A673 (cell line): ENCODE data around the gene FGFBP2. TPM values are rescaled to one million over a fixed set of nuclear protein-coding genes. Genes with fewer than 3 reads are reported as not detected.
A peak's percentile ranks its signal among the peaks of the same experiment; 100 is the strongest.

Experiments used
- BruUV-seq: library from RNA; stranded (reverse); fragments of 400-500 nt; replicated peaks from 2 replicates; lab custom pipeline; 2021; lab: Mats Ljungman, UMichigan
- CTCF ChIA-PET: fragments of 300-600 bp; sonication (Branson Sonifier 250); formaldehyde crosslinking; loops from one replicate; lab custom pipeline; 2022; ENCODE audit warnings: antibody characterized with exemption; lab: Charles Lee
- POLR2A ChIA-PET: fragments of 300-600 bp; sonication (Branson Sonifier 250); formaldehyde crosslinking; loops from one replicate; lab custom pipeline; 2022; ENCODE audit warnings: antibody characterized with exemption; ENCODE audit not compliant: low non-redundant PET; lab: Charles Lee
- DNase-seq: peaks from one replicate; pipeline ENCODE4 v3.0.0-alpha.2; 2015; ENCODE audit warnings: low spot score
- H3K27ac ChIP-seq: fragments of 200-600 bp; sonication (generic); 2 replicates; pipeline ENCODE4 v1.5.1; 2016; ENCODE audit warnings: mixed run types, low read depth, mild to moderate bottlenecking, mixed read lengths, antibody characterized with exemption, low read length; ENCODE audit not compliant: poor library complexity, severe bottlenecking
- H3K27me3 ChIP-seq: fragments of 200-600 bp; sonication (generic); replicated peaks from 2 replicates; pipeline ENCODE4 v1.6.1; 2017; ENCODE audit warnings: mixed run types, low read depth, mild to moderate bottlenecking, mixed read lengths, antibody characterized with exemption, low read length; ENCODE audit not compliant: insufficient read depth, poor library complexity
- H3K36me3 ChIP-seq: fragments of 200-600 bp; sonication (generic); 2 replicates; pipeline ENCODE4 v1.6.1; 2016; ENCODE audit warnings: mixed run types, mild to moderate bottlenecking, mixed read lengths, antibody characterized with exemption, low read length; ENCODE audit not compliant: insufficient read depth, poor library complexity, severe bottlenecking
- H3K4me1 ChIP-seq: fragments of 200-600 bp; sonication (generic); 2 replicates; pipeline ENCODE4 v1.6.1; 2017; ENCODE audit warnings: mixed run types, mild to moderate bottlenecking, mixed read lengths, antibody characterized with exemption, low read length; ENCODE audit not compliant: insufficient read depth, poor library complexity, severe bottlenecking
- H3K4me3 ChIP-seq: fragments of 200-600 bp; sonication (generic); 2 replicates; pipeline ENCODE4 v1.5.1; 2016; ENCODE audit warnings: low read depth, mixed run types, mild to moderate bottlenecking, mixed read lengths, low read length; ENCODE audit not compliant: poor library complexity, severe bottlenecking
- H3K9me3 ChIP-seq: fragments of 200-600 bp; sonication (generic); 2 replicates; pipeline ENCODE4 v1.6.1; 2016; ENCODE audit warnings: mixed run types, low read depth, mild to moderate bottlenecking, mixed read lengths, antibody characterized with exemption, low read length; ENCODE audit not compliant: poor library complexity, severe bottlenecking
- CTCF ChIP-seq: fragments of 300-800, 200-600 bp; sonication (generic); conservative IDR thresholded peaks from 2 replicates; pipeline ENCODE4 v1.5.1; 2017; ENCODE audit warnings: low read depth, mild to moderate bottlenecking, antibody characterized with exemption, low read length, moderate library complexity, mixed read lengths
- EZH2 ChIP-seq: fragments of 200-600 bp; sonication (generic); IDR thresholded peaks from 2 replicates; pipeline ENCODE4 v1.6.1; 2017; ENCODE audit warnings: borderline replicate concordance, low read depth, mild to moderate bottlenecking, mixed read lengths, antibody characterized with exemption, low read length; ENCODE audit not compliant: poor library complexity, severe bottlenecking
- intact Hi-C: fragments of 100-400 bp; cut with micrococcal nuclease; formaldehyde crosslinking; loops from one replicate; pipeline ENCODE4 v1.10.0; 2022; ENCODE audit not compliant: unreplicated experiment
- total RNA-seq: library from RNA; stranded (reverse); gene quantifications from 2 replicates; pipeline ENCODE4 v1.2.3, GENCODE V29; 2021

FGFBP2 gene
- total RNA-seq, 1 experiment from 2014 or later, result not detected

- intact Hi-C loops, result no loop called here
- Histone ChIP-seq H3K4me3 (no peak overlapping the region), H3K27ac (no peak overlapping the region), H3K36me3 (no peaks in the 10 kb centered on the region), H3K4me1 (no peaks in the 10 kb centered on the region), H3K9me3 (no peaks in the 10 kb centered on the region), H3K27me3 (no peaks in the 10 kb centered on the region)
- no peak for DNase-seq
- no TSS peak for BruUV-seq
- ChIA-PET CTCF (no interaction called here), POLR2A (no interaction called here)
- TF ChIP-seq CTCF (no peak), EZH2 (no peak)
Measured at GRCh38 chr4:15926486-15926885, 36.5 kb downstream of the FGFBP2 start.

GRCh38 chr4:15925830-15926229 lies 37.1 kb downstream of the FGFBP2 start:
- ChIA-PET POLR2A (no interaction called here), CTCF (no interaction called here)
- Histone ChIP-seq H3K4me3 (no peak overlapping the region), H3K27ac (no peak overlapping the region), H3K9me3 (no peaks in the 10 kb centered on the region), H3K36me3 (no peaks in the 10 kb centered on the region), H3K27me3 (no peaks in the 10 kb centered on the region), H3K4me1 (no peaks in the 10 kb centered on the region)
- DNase-seq, result peak; percentile 20
- TF ChIP-seq CTCF (no peak), EZH2 (no peak)
- intact Hi-C loops, result no loop called here
- no TSS peak for BruUV-seq

- DNase-seq, result no peak
- intact Hi-C loops, result no loop called here
- no peaks in the 10 kb centered on the region for H3K27me3 ChIP-seq
- no peak overlapping the region for H3K4me3 ChIP-seq
- ChIA-PET POLR2A (no interaction called here), CTCF (no interaction called here)
- no peaks in the 10 kb centered on the region for H3K4me1 ChIP-seq
- no TSS peak for BruUV-seq
- H3K36me3 ChIP-seq, result no peaks in the 10 kb centered on the region
- no peak overlapping the region for H3K27ac ChIP-seq
- TF ChIP-seq EZH2 (no peak), CTCF (no peak)
- H3K9me3 ChIP-seq, result no peaks in the 10 kb centered on the region
Measured at GRCh38 chr4:15921592-15921932, 41.4 kb downstream of the FGFBP2 start.
